Heart right ventricle (tissue), 16 donors: ENCODE measurements around the gene HSDL1. TPM values are rescaled to one million over a fixed set of nuclear protein-coding genes. Genes with fewer than 3 reads are reported as not detected.

ENCODE experiments used
- ATAC-seq, 8 donors: fragments of 200-7000 bp; cut with Tn5 transposase; one replicate each; pipeline ENCODE4 v1.9.1; 2020; ENCODE audit warnings: mild to moderate bottlenecking in 8 of 8, moderate library complexity in 8 of 8, moderate number of reproducible peaks in 1 of 8
- DNase-seq, 2 donors: peaks; one replicate each; pipeline ENCODE4 v3.0.0-alpha.2; 2020
- H3K27ac ChIP-seq, 10 donors: fragments of 200-600 bp; sonication (generic) in 2 of 10; one replicate each; pipeline versions ENCODE4 v1.5.0 to v1.8.0; 2020 to 2022; ENCODE audit warnings: mild to moderate bottlenecking in 3 of 10
- H3K27me3 ChIP-seq, 7 donors: fragments of 200-600 bp; one replicate each; pipeline ENCODE4 v1.8.0; 2021 to 2022; ENCODE audit warnings: mild to moderate bottlenecking in 2 of 7
- H3K36me3 ChIP-seq, 9 donors: fragments of 200-600 bp; sonication (generic) in 1 of 9; one replicate each; pipeline versions ENCODE4 v1.5.0 to v1.8.0; 2020 to 2022; ENCODE audit warnings: mild to moderate bottlenecking in 2 of 9
- H3K4me1 ChIP-seq, 9 donors: fragments of 200-600 bp; sonication (generic) in 1 of 9; one replicate each; pipeline versions ENCODE4 v1.5.0 to v1.8.0; 2020 to 2022; ENCODE audit warnings: mild to moderate bottlenecking in 4 of 9
- H3K4me3 ChIP-seq, 10 donors: fragments of 200-600 bp; sonication (generic) in 2 of 10; one replicate each; pipeline versions ENCODE4 v1.5.0 to v1.8.0; 2020 to 2022; ENCODE audit warnings: mild to moderate bottlenecking in 7 of 10, moderate library complexity in 2 of 10
- H3K9me3 ChIP-seq, 11 donors: fragments of 200-600 bp in 10 of 11; sonication (generic) in 2 of 11; one replicate each; pipeline versions ENCODE4 v1.5.0 to v1.8.0; 2013 to 2022; ENCODE audit warnings: mild to moderate bottlenecking in 2 of 11, control low read depth in 1 of 11, moderate library complexity in 1 of 11
- CTCF ChIP-seq, 9 donors: fragments of 200-600 bp; sonication (generic) in 2 of 9; IDR thresholded peaks; one replicate each; pipeline versions ENCODE4 v1.5.0 to v1.8.0; 2021 to 2022; ENCODE audit warnings: antibody characterized with exemption in 9 of 9, mild to moderate bottlenecking in 5 of 9, moderate library complexity in 1 of 9
- whole genome bisulfite sequencing, 2 donors: extraction: QIAGEN DNeasy Blood & Tissue Kit; methylation state at CpG; one replicate each; pipeline ENCODE4 v1.1.7; 2013; ENCODE audit warnings: inconsistent platforms in 1 of 2; 5-methylcytosine and 5-hydroxymethylcytosine counted together
- intact Hi-C, 10 donors: fragments of 100-400 bp; cut with DNase I; formaldehyde crosslinking; loops; one replicate each; pipeline versions ENCODE4 v1.11.1 to v1.14.2; 2022
- polyA plus RNA-seq, 2 donors: library from polyadenylated mRNA; stranded (reverse); fragments of 200-250 nt; gene quantifications; one replicate each; pipeline ENCODE4 v1.2.3, GENCODE V29; 2013
- total RNA-seq, 10 donors: library from RNA; stranded (reverse); fragmentation: NEBNext Ultra II Directional in 3 of 10; extraction: Animal tissue kit (Norgen Biotek cat#: 25700) in 3 of 10; gene quantifications; one replicate each; pipeline versions ENCODE4 v1.2.1 to v1.2.4, GENCODE V29; 2021 to 2023
- donor health status: Arrhythmogenic right ventricular cardiomyopathy.
- donor health status: ischemic (EF 13 %, LVEDD 7.1; RV severe dilation, severe dysfunction).
- donor health status: healthy with polysubstance abuse.
- donor health status: DM: no; HTN: yes; CAD: no.
- donor health status: DM: no; HTN: no; CAD: no.
- donor health status: ischemic (EF 25% LVEDD 6.9; RV normal size, moderate dysfunction).
- donor health status: ischemic (EF 25% LVEDD 5.7; RV mildly dilated, moderate dysfunction).
- donor health status: healthy.
- donor health status: DM: yes; HTN: yes; CAD: no.
- donor health status: Ischemic cardiomyopathy.
- donor health status: ischemic (EF 35%, LVEDD 5.7; RV mildly dilated, moderate dysfunction).
- donor health status: nonischemic (EF 11% LVEDD 7.7; RV severe dilation, severe dysfunction).
- donor health status: DM: yes; HTN: yes; CAD: no.
- donor health status: PGD.
- donor health status: ischemic (EF 29% LVEDD 5.4; RV normal size, mild dysfunction).
- donor health status: nonischemic (EF 23%, LVEDD 6.1; RV moderate dilation, normal function).

Gene HSDL1
- total and polyA plus RNA-seq, 12 donors, result 9.9 to 38.5 (median 23.0) TPM

DNA sequence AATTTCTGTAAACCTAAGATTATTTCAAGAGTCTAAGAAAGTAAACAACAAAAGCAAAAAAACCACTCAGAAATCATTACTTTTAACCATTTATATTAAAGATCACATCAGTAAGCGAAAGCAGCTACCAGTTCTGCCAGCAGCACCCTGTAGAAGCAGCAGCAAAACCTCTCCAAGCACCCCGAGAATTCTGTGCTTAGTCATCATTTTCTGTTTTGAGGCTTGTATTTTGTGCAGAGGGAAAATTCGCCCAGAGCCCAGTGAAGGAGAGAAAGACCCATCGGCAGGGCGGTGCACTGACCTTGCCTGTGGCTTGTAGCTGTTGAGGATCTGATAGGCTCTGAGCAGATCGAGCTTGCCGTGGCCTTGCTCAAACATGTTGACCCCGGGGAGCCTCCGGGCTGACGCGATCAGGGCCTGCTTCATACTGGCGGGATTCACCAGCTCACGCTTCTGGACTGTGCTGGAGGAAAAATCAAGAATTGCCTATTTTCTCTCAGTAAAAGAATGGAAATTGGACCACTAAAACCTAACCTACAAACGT lies 63.5 kb downstream of the HSDL1 start:
- peaks cover 0 to 36% (median 20%) of the 10 kb centered on the region in 9 donors for H3K4me1 ChIP-seq
- ATAC-seq (no peak), DNase-seq (no peak)
- no peak overlapping the region for H3K4me3 ChIP-seq
- H3K27ac ChIP-seq, result no peak overlapping the region
- no peaks in the 10 kb centered on the region for H3K9me3 ChIP-seq
- 89 to 91% methylated on average over 14 of the region's 14 CpGs for WGBS, 2 donors
- H3K27me3 ChIP-seq, result no peaks in the 10 kb centered on the region
- intact Hi-C loops, result loop anchor here in 6 of 10 donors (5.0 to 10.0 kb wide), 5 partner anchors 36 to 403 kb away; partner anchors contain the start of gene MBTPS1 (in 1 of the 6)
- H3K36me3 ChIP-seq, result peaks cover 0 to 98% (median 30%) of the 10 kb centered on the region in 9 donors
- no peak for TF ChIP-seq CTCF (IDR thresholded peaks at IDR 0.05)

- DNase-seq, result no peak
- Histone ChIP-seq H3K4me3 (no peak overlapping the region), H3K4me1 (peaks cover 0 to 33% (median 16%) of the 10 kb centered on the region in 9 donors), H3K36me3 (peaks cover 0 to 98% (median 29%) of the 10 kb centered on the region in 9 donors), H3K27me3 (no peaks in the 10 kb centered on the region), H3K9me3 (no peaks in the 10 kb centered on the region), H3K27ac (peak overlapping the region in 5 of 10 donors; percentile 7 to 47 (median 42))
- WGBS, 2 donors, result 70 to 77% methylated on average over 6 of the region's 6 CpGs
- no peak for TF ChIP-seq CTCF (IDR thresholded peaks at IDR 0.05)
- intact Hi-C loops, result loop anchor here in 6 of 10 donors (5.0 to 10.0 kb wide), 5 partner anchors 36 to 404 kb away; partner anchors contain the start of gene MBTPS1 (in 1 of the 6)
- ATAC-seq, result no peak
Measured at GRCh38 chr16:84080813-84081212, 64.2 kb downstream of the HSDL1 start.

DNA sequence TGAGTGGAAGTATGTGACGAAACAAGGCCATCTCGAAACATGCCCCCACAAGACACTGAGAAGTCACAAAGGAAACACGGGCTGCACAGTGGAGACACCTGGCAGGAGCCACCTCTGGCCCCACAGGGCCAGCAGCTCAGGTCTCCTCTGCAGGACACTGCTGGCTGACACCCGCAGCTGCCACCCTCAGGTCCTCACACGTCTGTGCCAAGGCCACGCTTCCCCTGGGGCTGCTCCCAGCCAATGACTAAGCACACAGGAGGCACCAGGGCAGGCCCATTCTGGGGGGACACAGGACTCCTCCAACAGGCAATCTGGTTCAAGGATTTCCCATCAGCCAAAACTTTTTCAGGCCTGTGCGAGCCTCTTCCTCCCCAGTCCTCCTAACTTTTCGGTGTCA lies 64.6 kb downstream of the HSDL1 start:
- peaks cover 0 to 98% (median 30%) of the 10 kb centered on the region in 9 donors for H3K36me3 ChIP-seq
- peak overlapping the region in 6 of 10 donors; percentile 7 to 47 (median 40) for H3K27ac ChIP-seq
- DNase-seq (peak in 1 of 2 donors; percentile 59), ATAC-seq (peak; percentile 44 to 84 (median 79))
- TF ChIP-seq CTCF (IDR thresholded peaks at IDR 0.05), result no peak
- H3K9me3 ChIP-seq, result no peaks in the 10 kb centered on the region
- WGBS, 2 donors, result 61 to 71% methylated on average over 8 of the region's 8 CpGs
- H3K4me3 ChIP-seq, result no peak overlapping the region
- H3K4me1 ChIP-seq, result peaks cover 0 to 35% (median 21%) of the 10 kb centered on the region in 9 donors
- intact Hi-C loops, result loop anchor here in 6 of 10 donors (5.0 to 10.0 kb wide), 5 partner anchors 37 to 404 kb away; partner anchors contain the start of gene MBTPS1 (in 1 of the 6)
- no peaks in the 10 kb centered on the region for H3K27me3 ChIP-seq

DNA sequence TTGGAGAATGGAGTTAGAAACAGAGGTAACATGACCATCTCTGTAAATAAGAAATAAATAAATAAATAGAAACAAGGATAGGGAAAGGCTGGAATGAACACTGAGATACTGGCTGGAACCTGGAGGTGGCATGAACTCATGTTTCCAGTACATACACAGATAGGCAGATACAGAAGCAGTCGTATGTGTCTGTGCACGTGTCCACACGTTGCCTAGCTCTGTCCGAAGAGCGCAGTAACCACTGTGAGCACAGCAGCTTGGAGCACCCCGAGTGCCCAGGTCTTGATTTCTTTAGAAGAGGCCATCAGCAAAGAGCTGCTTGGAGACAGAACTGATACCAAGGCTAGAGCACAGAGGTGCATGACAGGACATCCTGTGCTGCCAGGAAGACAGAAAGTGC lies 65.3 kb downstream of the HSDL1 start:
- intact Hi-C loops, result loop anchor here in 6 of 10 donors (5.0 to 10.0 kb wide), 6 partner anchors 38 to 405 kb away; partner anchors contain the start of genes DNAAF1 (in 1 of the 6), HSDL1 (in 1 of the 6) and MBTPS1 (in 1 of the 6)
- no peak for TF ChIP-seq CTCF (IDR thresholded peaks at IDR 0.05)
- no peaks in the 10 kb centered on the region for H3K27me3 ChIP-seq
- DNase-seq, result no peak
- H3K9me3 ChIP-seq, result no peaks in the 10 kb centered on the region
- peaks cover 0 to 98% (median 36%) of the 10 kb centered on the region in 9 donors for H3K36me3 ChIP-seq
- H3K4me3 ChIP-seq, result no peak overlapping the region
- H3K27ac ChIP-seq, result peak overlapping the region in 5 of 10 donors; percentile 17 to 42 (median 37)
- peak in 4 of 8 donors; percentile 23 to 46 (median 26) for ATAC-seq
- peaks cover 0 to 35% (median 22%) of the 10 kb centered on the region in 9 donors for H3K4me1 ChIP-seq
- WGBS, 2 donors, result 70 to 76% methylated on average over 6 of the region's 6 CpGs
